NOMO-1 treated with dmso at 0.1 percent for 144 hours (cell line): ENCODE measurements around the gene TYW1.
"Not testable (repeated sequence)": the region's sequence is repeated elsewhere in the genome, so short reads cannot be mapped to it uniquely, and the experiment has no call there.

ENCODE experiments used
- DNase-seq: peaks from one replicate; lab custom pipeline; 2025; ENCODE audit not compliant: unreplicated experiment; lab: John Stamatoyannopoulos, UW

TYW1 gene

GRCh38 chr7:66996444-66997191, at the start of gene TYW1:
Gene TYW1, plus strand, starts transcription at chr7:66996833. Its CDS starts 146 bp downstream, at chr7:66996979.
- peak; percentile 90 for DNase-seq

GRCh38 chr7:66948480-66949109, 48.0 kb upstream of the TYW1 start:
- no peak for DNase-seq

- no peak for DNase-seq
Observed at GRCh38 chr7:66950311-66950710, 46.3 kb upstream of the TYW1 start.

GRCh38 chr7:66950763-66951162, 45.9 kb upstream of the TYW1 start:
- DNase-seq: no peak

GRCh38 chr7:66952343-66953043, 44.1 kb upstream of the TYW1 start:
- no peak for DNase-seq

- no peak for DNase-seq
Observed at GRCh38 chr7:66953044-66953427, 43.6 kb upstream of the TYW1 start.

- DNase-seq: no peak
Observed at GRCh38 chr7:66957595-66958290, 38.9 kb upstream of the TYW1 start.

GRCh38 chr7:66958538-66959350, 37.9 kb upstream of the TYW1 start:
- no peak for DNase-seq

GRCh38 chr7:66960192-66960591, 36.4 kb upstream of the TYW1 start:
- DNase-seq: no peak

- no peak for DNase-seq
Observed at GRCh38 chr7:66961096-66961495, 35.5 kb upstream of the TYW1 start.

GRCh38 chr7:66964411-66964810, 32.2 kb upstream of the TYW1 start:
- no peak for DNase-seq

GRCh38 chr7:66967029-66967428, 29.6 kb upstream of the TYW1 start:
- DNase-seq: no peak

- DNase-seq: not testable (repeated sequence)
Observed at GRCh38 chr7:66969001-66969400, 27.6 kb upstream of the TYW1 start.

GRCh38 chr7:66970310-66970709, 26.3 kb upstream of the TYW1 start:
- no peak for DNase-seq

- no peak for DNase-seq
Observed at GRCh38 chr7:66974986-66975590, 21.5 kb upstream of the TYW1 start.

GRCh38 chr7:66978312-66978711, 18.3 kb upstream of the TYW1 start:
- DNase-seq: not testable (repeated sequence)

- DNase-seq: not testable (repeated sequence)
Observed at GRCh38 chr7:66979013-66979412, 17.6 kb upstream of the TYW1 start.

- not testable (repeated sequence) for DNase-seq
Observed at GRCh38 chr7:66980336-66980735, 16.3 kb upstream of the TYW1 start.

GRCh38 chr7:66989552-66989951, 7.1 kb upstream of the TYW1 start:
- DNase-seq: not testable (repeated sequence)

- not testable (repeated sequence) for DNase-seq
Observed at GRCh38 chr7:66994051-66994450, 2.6 kb upstream of the TYW1 start.
